Glomerular endothelial cell (primary cell): ENCODE results near the gene PPP6R1. TPM values are rescaled to one million over a fixed set of nuclear protein-coding genes. Genes with fewer than 3 reads are reported as not detected.

Experiments
- DNase-seq: peaks from one replicate; pipeline ENCODE4 v3.0.0-alpha.2; 2011; ENCODE audit warnings: low read depth, low spot score; ENCODE audit errors: extremely low read depth
- total RNA-seq: library from RNA; depleted of rRNA; stranded (reverse); fragments of >200 nt; gene quantifications from 2 replicates; pipeline ENCODE4 v1.2.3, GENCODE V29; 2015

Gene PPP6R1
- total RNA-seq, 1 donor from 2014 or later: 66.3 TPM

GRCh38 chr19:55283548-55284377 is 24.9 kb upstream of the PPP6R1 start, which contains the start of gene BRSK1:
Gene BRSK1, plus strand, starts transcription at chr19:55283997. Its CDS starts 446 bp downstream, at chr19:55284443.
- DNase-seq: no peak

- peak; percentile 36 for DNase-seq
Measured at GRCh38 chr19:55279770-55280643, 21.2 kb upstream of the PPP6R1 start, which contains the start of gene HSPBP1. Gene HSPBP1, minus strand, starts transcription at chr19:55280110. Its CDS starts 502 bp downstream, at chr19:55279608.

- no peak for DNase-seq
Measured at GRCh38 chr19:55279340-55279739, 20.5 kb upstream of the PPP6R1 start.

GRCh38 chr19:55278391-55279135 is 19.7 kb upstream of the PPP6R1 start:
- DNase-seq: no peak

- DNase-seq: no peak
Measured at GRCh38 chr19:55277494-55277893, 18.7 kb upstream of the PPP6R1 start.

GRCh38 chr19:55276720-55277430 is 18.1 kb upstream of the PPP6R1 start:
- no peak for DNase-seq

GRCh38 chr19:55275851-55276719 is 17.3 kb upstream of the PPP6R1 start:
- no peak for DNase-seq

GRCh38 chr19:55273978-55274707 is 15.3 kb upstream of the PPP6R1 start:
- no peak for DNase-seq

GRCh38 chr19:55272142-55272541 is 13.3 kb upstream of the PPP6R1 start:
- no peak for DNase-seq

- no peak for DNase-seq
Measured at GRCh38 chr19:55270172-55270942, 11.5 kb upstream of the PPP6R1 start.

- no peak for DNase-seq
Measured at GRCh38 chr19:55269299-55269698, 10.5 kb upstream of the PPP6R1 start.

GRCh38 chr19:55266840-55267239 is 8.0 kb upstream of the PPP6R1 start:
- DNase-seq: no peak

- DNase-seq: no peak
Measured at GRCh38 chr19:55266404-55266803, 7.6 kb upstream of the PPP6R1 start.

GRCh38 chr19:55265723-55266386 is 7.0 kb upstream of the PPP6R1 start:
- no peak for DNase-seq

- no peak for DNase-seq
Measured at GRCh38 chr19:55265173-55265572, 6.4 kb upstream of the PPP6R1 start.

GRCh38 chr19:55264531-55264930 is 5.7 kb upstream of the PPP6R1 start:
- DNase-seq: no peak

GRCh38 chr19:55262359-55262758 is 3.5 kb upstream of the PPP6R1 start:
- no peak for DNase-seq
